Uterus (tissue), 2 donors: ENCODE data around the gene FAM180A.

ENCODE experiments used
- POLR2A ChIP-seq, 2 donors: fragments of 450-650 bp; IDR thresholded peaks; one replicate each; pipeline ENCODE4 v1.6.1; 2016; ENCODE audit warnings: antibody characterized with exemption in 2 of 2, mild to moderate bottlenecking in 1 of 2, moderate library complexity in 1 of 2
- TF ChIP-seq, protein P1 (sequence below), 4 experiments: fragments of 200-600 bp in 2 of 4; fragments of 450-650 bp in 2 of 4; sonication (generic) in 2 of 4; IDR thresholded peaks; one replicate each; pipeline ENCODE4 v1.5.1; 2016 to 2019; ENCODE audit warnings: antibody characterized with exemption in 4 of 4, mild to moderate bottlenecking in 2 of 4, moderate library complexity in 1 of 4

DNA sequence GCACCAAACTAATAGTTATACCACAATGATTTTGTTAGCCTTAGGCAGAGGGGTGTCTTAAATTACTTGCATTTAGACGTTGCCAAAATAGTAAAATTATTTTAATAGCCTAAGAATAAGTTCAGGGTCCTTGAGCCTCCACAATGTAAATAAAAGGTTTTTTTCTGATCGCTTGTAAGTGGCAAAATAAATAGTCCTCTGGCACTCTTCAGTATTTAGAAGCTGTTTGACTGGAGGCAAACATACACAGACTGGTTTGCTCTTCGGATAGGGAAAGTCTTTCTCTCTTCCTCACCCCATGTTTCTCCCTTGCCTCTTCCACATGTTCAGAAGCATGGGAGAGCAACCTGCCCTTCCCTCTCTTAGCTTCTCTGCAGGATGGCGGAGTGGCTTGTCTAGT, 49.5 kb upstream of the FAM180A start:
- TF ChIP-seq, protein P1, sequence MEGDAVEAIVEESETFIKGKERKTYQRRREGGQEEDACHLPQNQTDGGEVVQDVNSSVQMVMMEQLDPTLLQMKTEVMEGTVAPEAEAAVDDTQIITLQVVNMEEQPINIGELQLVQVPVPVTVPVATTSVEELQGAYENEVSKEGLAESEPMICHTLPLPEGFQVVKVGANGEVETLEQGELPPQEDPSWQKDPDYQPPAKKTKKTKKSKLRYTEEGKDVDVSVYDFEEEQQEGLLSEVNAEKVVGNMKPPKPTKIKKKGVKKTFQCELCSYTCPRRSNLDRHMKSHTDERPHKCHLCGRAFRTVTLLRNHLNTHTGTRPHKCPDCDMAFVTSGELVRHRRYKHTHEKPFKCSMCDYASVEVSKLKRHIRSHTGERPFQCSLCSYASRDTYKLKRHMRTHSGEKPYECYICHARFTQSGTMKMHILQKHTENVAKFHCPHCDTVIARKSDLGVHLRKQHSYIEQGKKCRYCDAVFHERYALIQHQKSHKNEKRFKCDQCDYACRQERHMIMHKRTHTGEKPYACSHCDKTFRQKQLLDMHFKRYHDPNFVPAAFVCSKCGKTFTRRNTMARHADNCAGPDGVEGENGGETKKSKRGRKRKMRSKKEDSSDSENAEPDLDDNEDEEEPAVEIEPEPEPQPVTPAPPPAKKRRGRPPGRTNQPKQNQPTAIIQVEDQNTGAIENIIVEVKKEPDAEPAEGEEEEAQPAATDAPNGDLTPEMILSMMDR (IDR thresholded peaks at IDR 0.05), result no peak
- TF ChIP-seq POLR2A (IDR thresholded peaks at IDR 0.05), result no peak
